Mucosa of rectum (tissue), 2 donors: ENCODE results near the gene KLHDC4.

ENCODE experiments used
- H3K27ac ChIP-seq, 2 donors: one replicate each; pipeline ENCODE4 v1.7.0; 2013; ENCODE audit warnings: inconsistent platforms in 2 of 2, low read depth in 2 of 2, low read length in 2 of 2
- H3K27me3 ChIP-seq, 2 donors: one replicate each; pipeline ENCODE4 v1.7.0; 2013; ENCODE audit warnings: low read length in 2 of 2; ENCODE audit not compliant: control insufficient read depth in 2 of 2, insufficient read depth in 2 of 2
- H3K36me3 ChIP-seq, 2 donors: one replicate each; pipeline ENCODE4 v1.7.0; 2013; ENCODE audit warnings: low read length in 2 of 2; ENCODE audit not compliant: control insufficient read depth in 2 of 2, insufficient read depth in 2 of 2
- H3K4me1 ChIP-seq, 2 donors: one replicate each; pipeline ENCODE4 v1.7.0; 2013; ENCODE audit warnings: low read length in 2 of 2, mild to moderate bottlenecking in 1 of 2; ENCODE audit not compliant: control insufficient read depth in 2 of 2, insufficient read depth in 2 of 2
- H3K4me3 ChIP-seq, 2 donors: one replicate each; pipeline ENCODE4 v1.7.0; 2013; ENCODE audit warnings: low read length in 2 of 2
- H3K9ac ChIP-seq, 2 donors: one replicate each; pipeline ENCODE4 v1.7.0; 2013; ENCODE audit warnings: low read length in 2 of 2, low read depth in 1 of 2, mild to moderate bottlenecking in 1 of 2
- H3K9me3 ChIP-seq, 2 donors: one replicate each; pipeline ENCODE4 v1.7.0; 2013; ENCODE audit warnings: low read length in 2 of 2; ENCODE audit not compliant: control insufficient read depth in 2 of 2
- donor health status: healthy.
- donor health status: Normal muscosa, but diverticular disease.

Gene KLHDC4

GRCh38 chr16:87802670-87803069 is 36.9 kb upstream of the KLHDC4 start:
- peaks cover 13 to 14% of the 10 kb centered on the region in 2 donors for H3K4me1 ChIP-seq
- H3K9me3 ChIP-seq = no peaks in the 10 kb centered on the region
- H3K9ac ChIP-seq = no peak overlapping the region
- H3K36me3 ChIP-seq = no peaks in the 10 kb centered on the region
- H3K27me3 ChIP-seq = no peaks in the 10 kb centered on the region
- peak overlapping the region in 1 of 2 donors; percentile 16 for H3K27ac ChIP-seq
- no peak overlapping the region for H3K4me3 ChIP-seq

DNA sequence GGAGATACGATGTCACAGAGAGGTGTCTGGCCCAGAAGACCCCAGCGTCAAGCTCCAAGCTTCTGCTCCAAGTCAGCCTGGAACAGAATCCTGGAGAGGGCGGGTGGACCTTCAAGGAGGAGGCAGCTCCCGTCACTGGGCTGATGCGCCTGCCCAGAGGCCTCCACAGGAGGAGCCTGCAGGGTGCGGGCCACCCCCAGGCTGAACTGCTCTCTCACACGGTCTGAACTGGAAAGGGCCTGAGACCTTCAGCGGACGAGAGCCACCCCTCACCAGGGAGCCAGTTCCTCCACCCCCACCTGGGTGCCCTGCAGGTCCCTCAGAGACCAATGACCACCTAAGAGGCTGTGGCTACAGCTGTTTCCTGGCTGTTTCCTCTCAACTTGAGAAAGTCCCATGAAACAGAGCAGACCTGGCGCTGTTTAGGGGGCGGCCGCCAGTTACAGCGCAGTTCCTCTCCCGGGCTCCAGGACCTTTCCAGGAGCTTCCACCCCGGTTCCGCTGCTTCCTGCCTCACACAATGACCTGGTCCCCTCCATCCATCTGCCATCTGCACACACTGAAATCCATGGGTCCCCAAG is 36.0 kb upstream of the KLHDC4 start:
- H3K36me3 ChIP-seq = no peaks in the 10 kb centered on the region
- no peaks in the 10 kb centered on the region for H3K9me3 ChIP-seq
- no peak overlapping the region for H3K27ac ChIP-seq
- H3K9ac ChIP-seq = no peak overlapping the region
- H3K4me1 ChIP-seq = peaks cover 6 to 8% of the 10 kb centered on the region in 2 donors
- H3K27me3 ChIP-seq = no peaks in the 10 kb centered on the region
- H3K4me3 ChIP-seq = no peak overlapping the region

DNA sequence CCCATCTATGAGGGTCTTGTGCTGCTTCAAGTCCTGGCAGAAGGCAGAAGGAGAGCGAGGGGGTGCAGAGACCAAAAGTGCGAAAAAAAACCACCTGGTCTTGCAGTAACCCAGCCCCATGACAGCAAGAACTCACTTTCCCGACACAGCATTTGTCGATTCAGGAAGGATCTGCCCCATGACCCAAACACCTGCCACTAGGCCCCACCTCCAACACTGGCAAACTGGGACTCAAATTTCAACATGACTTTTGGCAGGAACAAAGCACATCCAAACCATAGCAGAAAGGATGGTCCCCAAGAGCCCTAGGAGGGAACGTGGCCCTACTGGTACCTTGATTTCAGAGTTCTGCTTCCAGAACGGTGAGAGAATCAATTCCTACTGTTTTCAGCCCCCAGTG is 34.7 kb upstream of the KLHDC4 start:
- H3K36me3 ChIP-seq = no peaks in the 10 kb centered on the region
- H3K4me1 ChIP-seq = no peaks in the 10 kb centered on the region
- no peak overlapping the region for H3K27ac ChIP-seq
- no peaks in the 10 kb centered on the region for H3K27me3 ChIP-seq
- no peak overlapping the region for H3K9ac ChIP-seq
- H3K4me3 ChIP-seq = no peak overlapping the region
- H3K9me3 ChIP-seq = no peaks in the 10 kb centered on the region

DNA sequence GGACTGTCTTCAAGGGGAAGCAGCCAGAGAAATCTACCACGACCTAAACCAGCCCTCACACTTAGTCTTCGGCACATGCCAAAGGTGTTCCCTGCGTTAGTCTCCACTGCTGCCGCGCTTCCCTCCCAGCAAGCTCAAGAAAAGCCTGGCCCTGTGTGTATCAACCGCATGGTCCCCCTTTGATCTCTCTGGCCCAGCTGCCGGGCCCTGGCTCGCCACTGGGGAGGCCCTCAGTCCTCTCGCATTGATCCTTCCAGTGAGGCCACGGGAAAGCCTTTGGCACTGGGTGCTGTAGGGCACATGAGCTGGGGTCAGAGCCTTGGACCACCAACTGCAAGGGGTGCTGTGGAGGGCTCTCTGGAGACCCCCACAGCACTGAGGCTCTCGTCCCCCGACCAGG is 29.6 kb upstream of the KLHDC4 start:
- H3K9ac ChIP-seq = no peak overlapping the region

GRCh38 chr16:87794485-87795078 is 28.8 kb upstream of the KLHDC4 start:
- no peak overlapping the region for H3K27ac ChIP-seq
- H3K9ac ChIP-seq = no peak overlapping the region
- H3K27me3 ChIP-seq = no peaks in the 10 kb centered on the region
- H3K4me3 ChIP-seq = no peak overlapping the region
- no peaks in the 10 kb centered on the region for H3K9me3 ChIP-seq
- H3K4me1 ChIP-seq = no peaks in the 10 kb centered on the region
- H3K36me3 ChIP-seq = no peaks in the 10 kb centered on the region

More for the DNA sequence above, 29.6 kb upstream of the KLHDC4 start:
- H3K4me3 ChIP-seq = no peak overlapping the region
- H3K27ac ChIP-seq = no peak overlapping the region
- no peaks in the 10 kb centered on the region for H3K36me3 ChIP-seq
- H3K9me3 ChIP-seq = no peaks in the 10 kb centered on the region
- H3K4me1 ChIP-seq = no peaks in the 10 kb centered on the region
- H3K27me3 ChIP-seq = no peaks in the 10 kb centered on the region

GRCh38 chr16:87792205-87792565 is 26.4 kb upstream of the KLHDC4 start:
- no peak overlapping the region for H3K4me3 ChIP-seq
- no peaks in the 10 kb centered on the region for H3K27me3 ChIP-seq
- no peaks in the 10 kb centered on the region for H3K4me1 ChIP-seq
- no peaks in the 10 kb centered on the region for H3K9me3 ChIP-seq
- no peak overlapping the region for H3K9ac ChIP-seq
- no peak overlapping the region for H3K27ac ChIP-seq
- H3K36me3 ChIP-seq = no peaks in the 10 kb centered on the region

DNA sequence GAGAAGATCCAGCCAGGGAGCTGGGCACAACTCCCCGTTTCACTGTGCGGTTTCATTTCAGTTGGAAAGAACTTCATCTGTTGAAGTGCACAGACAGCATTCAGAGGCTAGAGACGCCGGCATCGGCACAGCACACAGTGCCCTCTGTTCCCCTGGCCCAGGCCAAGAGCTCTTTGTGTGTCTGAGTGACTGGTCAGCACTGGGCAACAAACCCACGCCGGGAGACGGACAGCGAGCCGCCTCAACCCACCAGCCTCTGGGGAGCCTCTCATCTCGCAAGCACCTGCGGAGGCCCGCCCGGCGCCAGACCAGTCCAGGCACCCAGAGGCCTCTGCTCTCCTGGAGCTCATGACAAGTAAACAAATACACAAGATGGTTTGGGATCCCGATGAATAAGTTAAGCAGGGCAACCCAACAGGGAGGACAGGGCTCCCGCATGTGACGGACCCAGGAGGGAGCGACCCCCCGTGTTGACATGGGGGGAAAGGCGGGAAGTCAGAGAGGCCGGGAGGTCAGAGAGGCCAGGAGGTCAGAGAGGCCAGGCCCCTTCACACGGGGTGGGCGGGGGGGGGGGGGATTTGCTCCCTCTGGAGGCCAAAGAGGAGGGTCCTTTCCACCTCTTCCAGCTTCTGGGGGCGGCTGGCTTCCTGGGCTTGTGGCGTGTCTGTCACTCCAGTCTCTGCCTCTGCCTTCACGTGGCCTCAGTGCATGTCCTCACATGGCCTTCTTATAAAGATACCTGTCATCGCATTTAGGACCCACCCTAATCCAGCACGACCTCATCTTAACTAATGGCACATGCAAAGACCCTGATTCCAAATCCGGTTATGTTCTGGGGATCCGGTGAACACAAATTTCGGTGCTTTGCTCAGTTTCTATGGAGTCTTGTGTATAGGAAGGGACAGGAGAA is 25.8 kb upstream of the KLHDC4 start:
- Histone ChIP-seq H3K4me1 (no peaks in the 10 kb centered on the region), H3K36me3 (no peaks in the 10 kb centered on the region), H3K27me3 (no peaks in the 10 kb centered on the region), H3K9me3 (no peaks in the 10 kb centered on the region), H3K27ac (peak overlapping the region in 1 of 2 donors; percentile 16), H3K9ac (no peak overlapping the region), H3K4me3 (no peak overlapping the region)

DNA sequence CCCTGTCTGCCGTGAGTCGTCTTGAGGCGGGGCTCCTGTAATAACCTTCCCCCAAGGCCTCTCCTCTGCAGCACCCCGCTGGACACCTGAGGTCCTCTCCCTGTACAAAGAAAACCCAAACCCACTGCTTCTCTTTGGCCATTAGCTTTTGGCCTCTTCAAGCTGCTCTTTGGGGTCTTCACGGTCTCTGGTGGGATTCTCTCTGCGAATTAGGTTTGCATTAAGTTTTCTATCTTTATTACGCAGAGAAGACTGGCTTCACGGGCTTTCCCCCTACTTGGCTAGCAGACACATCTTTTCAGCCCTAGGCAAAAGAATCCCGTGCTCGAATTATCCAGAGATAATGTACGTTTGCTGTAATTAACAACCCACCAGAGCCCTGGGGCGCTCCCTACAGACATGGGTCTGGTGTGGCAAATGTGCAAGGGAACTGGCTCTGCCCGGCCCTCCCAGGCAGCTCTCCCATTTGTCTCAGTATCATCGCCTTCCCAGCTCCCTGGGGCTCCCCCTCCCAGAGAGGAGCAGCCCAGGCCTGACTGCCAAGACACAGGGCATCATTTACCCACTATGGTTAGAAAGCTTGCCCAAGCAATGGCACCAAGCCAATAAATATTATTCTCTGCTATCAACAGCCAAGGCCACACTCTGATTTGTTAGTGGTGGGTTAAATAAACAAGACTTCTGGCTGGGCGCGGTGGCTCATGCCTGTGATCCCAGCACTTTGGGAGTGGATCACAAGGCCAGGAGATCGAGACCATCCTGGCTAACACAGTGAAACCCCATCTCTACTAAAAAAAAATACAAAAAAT is 24.7 kb upstream of the KLHDC4 start:
- Histone ChIP-seq H3K9ac (no peak overlapping the region), H3K27me3 (no peaks in the 10 kb centered on the region)

GRCh38 chr16:87789437-87790291 is 23.9 kb upstream of the KLHDC4 start:
- H3K9ac ChIP-seq = no peak overlapping the region
- H3K27ac ChIP-seq = peak overlapping the region in 1 of 2 donors; percentile 16
- H3K4me3 ChIP-seq = no peak overlapping the region
- H3K9me3 ChIP-seq = no peaks in the 10 kb centered on the region
- no peaks in the 10 kb centered on the region for H3K27me3 ChIP-seq
- no peaks in the 10 kb centered on the region for H3K36me3 ChIP-seq
- no peaks in the 10 kb centered on the region for H3K4me1 ChIP-seq

More for the DNA sequence above, 24.7 kb upstream of the KLHDC4 start:
- no peaks in the 10 kb centered on the region for H3K36me3 ChIP-seq
- H3K27ac ChIP-seq = peak overlapping the region in 1 of 2 donors; percentile 16
- H3K9me3 ChIP-seq = no peaks in the 10 kb centered on the region
- no peak overlapping the region for H3K4me3 ChIP-seq
- H3K4me1 ChIP-seq = no peaks in the 10 kb centered on the region
